Adrenal gland (tissue), 5 donors: ENCODE measurements around the gene ACTL6B.

Experiments
- POLR2A ChIP-seq, 2 donors: fragments of 450-650 bp; IDR thresholded peaks; one replicate each; pipeline ENCODE4 v1.6.1; 2017; ENCODE audit warnings: antibody characterized with exemption in 2 of 2, mild to moderate bottlenecking in 2 of 2, moderate library complexity in 1 of 2
- TF ChIP-seq, protein P1 (sequence below), 6 experiments: fragments of 450-650 bp in 4 of 6; fragments of 200-600 bp in 2 of 6; sonication (generic) in 1 of 6; IDR thresholded peaks; 1 replicate in 5 of 6; 2 replicates in 1 of 6; pipeline versions ENCODE4 v1.5.1 to v1.8.0; 2016 to 2021; ENCODE audit warnings: antibody characterized with exemption in 6 of 6, mild to moderate bottlenecking in 2 of 6, moderate library complexity in 1 of 6
- donor health status: DM: no; HTN: no; CAD: no.

DNA sequence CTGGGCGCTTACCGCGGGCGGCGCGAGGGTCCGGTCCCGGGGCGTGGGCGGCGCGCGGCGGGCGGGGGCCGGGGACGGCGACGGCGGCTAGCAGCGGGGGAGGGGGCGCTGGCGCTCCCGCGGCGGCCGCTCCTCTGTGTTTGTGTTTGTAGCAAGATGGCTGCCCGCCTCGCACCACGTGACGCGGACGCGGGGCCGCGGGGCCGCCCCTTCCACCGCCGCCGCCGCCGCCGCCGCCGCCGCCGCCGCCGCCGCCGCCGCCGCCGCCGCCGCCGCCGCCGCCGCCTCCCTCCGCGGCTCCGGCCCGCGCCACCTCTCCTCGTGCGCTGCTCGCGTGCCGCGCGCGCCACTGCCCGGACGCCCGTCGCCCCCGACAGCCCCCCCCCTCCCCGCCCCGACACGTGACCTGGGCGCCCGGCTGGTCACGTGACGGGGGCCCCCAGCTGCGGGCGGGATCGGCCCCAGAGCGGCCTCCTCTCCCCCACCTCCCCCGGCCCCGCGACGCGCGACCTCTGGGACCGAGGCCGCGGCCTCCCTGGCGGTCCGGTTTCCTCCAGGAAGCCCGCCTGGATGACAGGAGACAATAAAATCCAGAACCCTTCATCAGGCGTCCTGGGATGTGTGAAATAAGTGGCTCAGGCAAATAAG lies 38.0 kb upstream of the ACTL6B start, which contains the start of gene GIGYF1:
- TF ChIP-seq, protein P1, sequence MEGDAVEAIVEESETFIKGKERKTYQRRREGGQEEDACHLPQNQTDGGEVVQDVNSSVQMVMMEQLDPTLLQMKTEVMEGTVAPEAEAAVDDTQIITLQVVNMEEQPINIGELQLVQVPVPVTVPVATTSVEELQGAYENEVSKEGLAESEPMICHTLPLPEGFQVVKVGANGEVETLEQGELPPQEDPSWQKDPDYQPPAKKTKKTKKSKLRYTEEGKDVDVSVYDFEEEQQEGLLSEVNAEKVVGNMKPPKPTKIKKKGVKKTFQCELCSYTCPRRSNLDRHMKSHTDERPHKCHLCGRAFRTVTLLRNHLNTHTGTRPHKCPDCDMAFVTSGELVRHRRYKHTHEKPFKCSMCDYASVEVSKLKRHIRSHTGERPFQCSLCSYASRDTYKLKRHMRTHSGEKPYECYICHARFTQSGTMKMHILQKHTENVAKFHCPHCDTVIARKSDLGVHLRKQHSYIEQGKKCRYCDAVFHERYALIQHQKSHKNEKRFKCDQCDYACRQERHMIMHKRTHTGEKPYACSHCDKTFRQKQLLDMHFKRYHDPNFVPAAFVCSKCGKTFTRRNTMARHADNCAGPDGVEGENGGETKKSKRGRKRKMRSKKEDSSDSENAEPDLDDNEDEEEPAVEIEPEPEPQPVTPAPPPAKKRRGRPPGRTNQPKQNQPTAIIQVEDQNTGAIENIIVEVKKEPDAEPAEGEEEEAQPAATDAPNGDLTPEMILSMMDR (IDR thresholded peaks at IDR 0.05): no peak
- no peak for TF ChIP-seq POLR2A (IDR thresholded peaks at IDR 0.05)
